NCI-H748 (cell line): ENCODE data around the gene MINDY4B.
"Not testable (repeated sequence)": the region's sequence is repeated elsewhere in the genome, so short reads cannot be mapped to it uniquely, and the experiment has no call there.

Experiments
- DNase-seq: peaks from one replicate; lab custom pipeline; 2025; ENCODE audit not compliant: unreplicated experiment; lab: John Stamatoyannopoulos, UW

MINDY4B gene

DNA sequence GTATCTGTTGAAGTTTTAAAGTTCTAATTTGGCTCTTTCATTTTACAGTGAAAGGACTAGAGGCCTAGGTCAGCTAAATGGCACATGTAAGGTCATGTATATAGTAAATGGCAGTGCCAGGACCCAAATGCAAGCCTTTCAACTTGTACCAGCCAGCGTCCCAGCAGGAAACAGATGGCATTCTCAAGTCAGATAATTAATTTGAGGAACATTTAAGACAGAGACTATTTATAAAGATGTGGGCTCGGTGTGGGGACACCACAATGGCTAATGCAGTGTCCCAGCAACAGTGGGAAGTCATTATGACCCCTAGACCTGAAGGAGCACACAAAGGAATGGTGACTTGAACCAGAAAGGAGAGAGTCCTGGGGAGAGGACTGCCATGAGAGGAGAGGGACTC, 6.1 kb downstream of the MINDY4B start:
- DNase-seq, result no peak

DNA sequence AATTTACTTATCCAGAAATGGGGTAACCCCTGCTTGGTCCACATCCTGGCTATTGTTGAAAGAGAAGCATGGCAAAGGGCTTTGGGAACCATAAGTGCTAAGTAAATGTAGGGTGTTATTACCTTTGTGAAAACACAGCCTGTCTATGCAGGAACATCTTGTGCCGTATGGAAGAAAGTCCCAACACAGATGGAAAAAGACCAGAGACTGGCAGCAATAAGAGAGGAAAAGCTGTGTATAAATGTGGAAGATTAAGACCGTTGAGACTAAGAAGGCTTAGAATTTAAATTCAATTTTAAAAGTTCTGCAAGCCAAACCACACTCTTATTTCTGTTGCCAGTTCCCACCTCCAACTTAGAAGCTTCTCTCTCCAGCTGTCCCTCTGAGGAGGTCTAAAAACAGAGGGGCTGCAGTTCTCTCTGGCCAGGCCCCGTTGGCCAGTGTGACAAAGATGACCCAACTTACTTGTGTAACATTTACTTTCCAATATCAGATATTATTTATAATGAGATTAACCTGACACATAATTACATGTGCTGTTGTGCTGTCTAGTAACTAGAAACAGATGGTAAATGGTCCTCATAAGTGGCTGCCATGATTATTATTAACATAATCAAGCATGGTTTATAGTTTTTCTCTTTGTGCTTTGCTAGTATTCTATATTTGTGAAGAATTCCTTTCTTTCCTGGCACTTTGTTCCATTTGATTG, 7.0 kb downstream of the MINDY4B start:
- no peak for DNase-seq

DNA sequence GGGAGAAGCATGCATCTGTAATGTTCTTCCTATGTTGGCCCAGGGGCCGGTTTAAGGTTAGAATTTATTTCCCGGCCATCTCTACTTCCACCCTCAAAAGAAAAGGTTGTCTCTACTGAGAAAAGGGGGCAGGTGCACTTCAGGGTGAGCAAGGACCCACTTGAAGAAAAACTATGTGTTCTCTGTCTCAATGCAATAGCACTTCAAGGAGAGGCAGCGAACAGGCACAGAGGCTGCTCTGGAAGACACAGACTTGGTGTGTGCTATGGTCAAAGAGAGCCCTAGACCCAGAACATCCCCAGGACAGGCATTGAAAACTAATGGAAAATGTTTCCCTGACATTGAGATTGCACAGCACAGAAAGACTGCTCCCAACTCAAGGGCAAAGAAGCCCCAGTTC, 7.6 kb downstream of the MINDY4B start:
- no peak for DNase-seq

DNA sequence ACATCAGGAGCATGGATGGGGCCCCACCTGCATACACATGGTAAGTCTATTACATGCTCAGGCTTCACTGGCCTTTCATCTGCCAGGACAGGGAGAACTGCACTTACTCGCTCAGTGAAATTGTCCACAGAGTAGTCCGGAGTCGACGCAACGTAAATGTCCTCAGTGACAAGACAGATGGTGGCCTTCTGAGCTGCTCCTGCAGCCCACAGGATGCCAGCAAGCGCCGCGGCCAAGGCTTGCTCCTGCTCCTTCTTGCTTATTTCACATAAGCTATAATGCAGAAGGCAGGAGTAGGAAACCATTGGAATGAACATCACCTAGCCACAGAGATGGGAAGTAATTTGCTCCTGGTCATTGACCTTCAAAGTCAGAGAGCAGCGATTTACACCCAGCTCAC, 14.4 kb downstream of the MINDY4B start:
- no peak for DNase-seq

DNA sequence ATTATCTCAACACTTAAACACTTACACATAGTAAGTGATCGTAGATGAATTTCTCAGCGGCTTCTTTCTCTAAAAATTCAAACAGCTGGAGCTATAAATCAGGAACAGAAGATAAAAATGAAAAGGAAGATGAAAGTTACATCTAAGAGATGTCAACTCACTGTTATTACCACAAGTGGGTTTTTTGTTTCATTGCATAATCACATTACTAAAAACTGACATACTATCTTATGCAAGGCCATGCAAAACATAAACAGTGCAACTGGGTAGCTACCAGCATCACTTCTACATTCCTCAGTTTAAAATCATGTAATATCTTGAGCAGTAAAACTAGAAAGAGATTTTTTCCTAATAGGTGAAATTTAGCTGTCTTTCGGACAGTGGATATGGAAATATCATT, 14.9 kb downstream of the MINDY4B start:
- no peak for DNase-seq

DNA sequence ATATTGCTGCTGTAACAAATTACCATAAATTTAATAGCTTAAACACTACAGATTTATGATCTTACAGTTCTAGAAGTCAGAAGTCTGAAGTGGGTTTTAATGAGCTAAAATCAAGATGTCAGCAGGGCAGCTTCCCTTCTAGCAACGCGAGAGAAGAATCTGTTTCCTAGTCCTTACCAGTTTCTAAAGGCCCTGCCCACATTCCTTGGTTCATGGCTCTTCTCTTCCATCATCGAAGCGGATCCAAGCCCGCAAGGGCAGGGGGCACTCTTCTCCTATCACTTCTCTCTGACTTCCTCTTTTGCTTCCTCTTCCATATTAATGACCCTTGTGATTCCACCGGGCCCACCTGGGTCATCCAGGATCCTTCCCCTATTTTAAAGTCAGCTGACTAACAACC, 16.1 kb downstream of the MINDY4B start:
- no peak for DNase-seq

DNA sequence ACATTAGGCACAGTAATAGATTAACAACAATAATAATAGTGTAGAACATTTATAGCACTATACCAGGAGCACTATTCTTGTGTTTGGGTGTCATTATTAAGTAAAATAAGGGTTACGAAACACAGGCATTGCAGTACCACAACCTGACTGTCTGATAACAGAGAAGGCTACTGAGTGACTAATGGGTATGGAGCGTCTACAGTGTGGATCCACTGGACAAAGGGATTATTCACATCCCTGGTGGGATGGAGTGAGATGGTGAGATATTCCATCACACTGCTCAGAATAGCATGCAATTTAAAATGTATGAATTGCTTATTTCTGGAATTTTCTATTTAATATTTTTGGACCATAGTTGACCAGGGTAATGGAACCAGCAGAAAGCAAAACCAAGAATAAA, 18.2 kb downstream of the MINDY4B start:
- DNase-seq, result no peak

DNA sequence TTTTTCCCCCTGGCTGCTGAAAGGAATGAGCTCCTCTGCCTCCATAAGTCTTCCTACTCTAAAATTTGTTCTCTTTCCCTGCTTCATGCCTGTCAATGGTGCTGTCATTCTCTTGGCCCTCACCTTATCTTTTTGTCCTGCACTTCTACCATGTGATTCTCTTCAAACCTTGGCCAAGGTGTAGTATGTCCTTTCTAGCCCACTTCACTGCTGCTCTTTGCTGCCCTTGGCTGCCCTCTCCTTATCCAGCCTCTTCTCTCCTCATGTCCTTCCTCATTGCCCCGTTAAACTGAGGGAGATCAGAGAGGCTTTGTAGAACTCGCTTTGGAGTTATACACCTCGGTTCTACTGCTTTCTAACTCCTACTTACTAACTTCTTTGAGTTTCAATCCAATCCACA, 19.7 kb downstream of the MINDY4B start:
- DNase-seq, result no peak

DNA sequence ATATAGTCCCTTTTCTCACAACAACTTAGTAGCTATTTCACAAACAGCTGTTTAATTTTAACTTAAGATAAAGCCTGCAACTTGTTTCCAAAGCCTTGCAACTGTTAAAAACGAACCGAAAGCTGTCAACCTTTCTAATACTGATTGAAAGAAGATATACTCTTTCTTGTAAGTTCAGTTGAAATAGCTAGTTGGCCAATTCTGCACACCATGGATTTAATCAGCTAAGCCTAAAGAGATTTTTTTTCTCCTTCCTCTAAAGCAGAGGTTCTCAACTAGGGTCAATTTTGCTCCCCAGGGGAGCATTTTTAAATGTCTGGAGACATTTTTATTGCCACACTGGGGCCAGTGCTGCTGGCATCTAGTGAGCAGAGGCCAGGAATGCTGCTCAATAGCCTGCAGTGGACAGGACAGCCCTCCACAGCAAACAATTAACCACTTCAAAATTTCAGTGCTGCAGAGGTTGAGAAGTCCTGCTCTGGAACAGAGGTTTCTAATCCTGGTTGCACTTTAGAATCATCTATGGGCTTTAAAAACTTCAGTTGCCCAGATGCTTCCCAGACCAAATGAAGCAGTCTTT, 26.2 kb downstream of the MINDY4B start:
- DNase-seq, result no peak

DNA sequence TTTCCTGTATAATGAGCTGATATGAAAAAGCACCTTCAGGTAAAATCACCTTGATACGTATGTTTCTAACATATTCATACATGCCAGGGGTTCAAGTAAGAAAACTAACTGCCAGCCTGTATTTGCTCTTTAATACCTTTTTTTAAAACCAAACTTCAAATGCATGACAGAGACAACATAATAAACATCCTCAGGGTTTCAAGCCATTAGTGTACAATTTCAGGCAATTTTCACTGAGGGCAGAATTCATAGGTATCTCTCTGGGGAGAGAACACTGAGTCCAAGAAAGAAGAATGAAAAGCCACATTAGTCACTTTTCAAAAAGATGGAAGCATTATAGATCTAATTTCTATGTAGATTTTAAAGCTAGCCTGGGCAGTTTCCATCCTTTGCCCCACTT, 26.9 kb downstream of the MINDY4B start:
- DNase-seq, result no peak

DNA sequence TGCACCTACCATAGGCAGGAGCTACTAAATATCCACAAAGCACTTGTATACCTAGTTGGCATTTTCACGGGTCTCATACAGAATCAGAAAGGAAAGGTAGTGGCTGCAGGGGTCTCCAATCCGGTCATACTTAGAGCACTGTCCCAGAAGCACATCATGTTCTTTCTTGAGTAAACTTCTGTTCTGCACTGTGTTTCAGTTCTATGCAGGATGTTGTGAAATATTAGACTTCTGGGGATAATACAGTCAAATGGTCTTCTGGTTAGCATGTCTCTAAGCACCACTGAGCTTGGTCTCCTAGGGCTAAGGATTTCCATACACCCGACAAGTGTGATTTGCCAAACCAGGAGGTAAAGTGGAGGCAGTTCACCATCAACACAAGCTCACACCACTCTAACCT, 27.9 kb downstream of the MINDY4B start:
- DNase-seq, result no peak

DNA sequence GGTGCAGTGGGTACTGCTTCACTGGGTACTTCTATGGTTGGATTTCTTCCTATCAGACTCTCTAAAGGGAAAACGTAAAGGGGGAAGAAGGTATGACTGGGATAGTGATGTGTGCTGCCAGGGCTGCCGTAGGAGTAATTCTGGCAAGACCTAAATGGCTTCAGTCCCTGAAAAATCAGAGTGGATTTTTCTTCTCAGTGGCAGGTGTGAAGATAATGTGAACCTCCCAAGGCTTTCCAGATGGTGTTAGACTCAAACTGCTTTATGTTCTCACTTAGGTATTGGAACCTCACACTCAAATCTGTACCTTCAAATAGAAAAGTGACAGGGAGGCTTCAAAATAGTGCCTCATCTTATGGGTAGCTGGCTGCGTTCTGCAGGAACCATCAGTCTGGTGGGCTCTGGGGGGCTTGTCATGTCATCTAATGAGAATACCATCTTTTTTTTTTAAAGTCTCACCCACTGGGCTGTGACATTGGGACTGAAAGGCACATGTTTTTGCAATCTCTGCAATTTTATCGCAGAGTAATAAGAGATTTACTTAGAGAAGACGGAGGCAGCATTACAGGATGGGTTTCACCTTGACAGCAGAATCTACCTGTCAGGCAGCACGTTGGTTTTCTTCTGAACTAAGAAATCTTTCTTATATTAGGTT, 28.5 kb downstream of the MINDY4B start:
- DNase-seq, result no peak

DNA sequence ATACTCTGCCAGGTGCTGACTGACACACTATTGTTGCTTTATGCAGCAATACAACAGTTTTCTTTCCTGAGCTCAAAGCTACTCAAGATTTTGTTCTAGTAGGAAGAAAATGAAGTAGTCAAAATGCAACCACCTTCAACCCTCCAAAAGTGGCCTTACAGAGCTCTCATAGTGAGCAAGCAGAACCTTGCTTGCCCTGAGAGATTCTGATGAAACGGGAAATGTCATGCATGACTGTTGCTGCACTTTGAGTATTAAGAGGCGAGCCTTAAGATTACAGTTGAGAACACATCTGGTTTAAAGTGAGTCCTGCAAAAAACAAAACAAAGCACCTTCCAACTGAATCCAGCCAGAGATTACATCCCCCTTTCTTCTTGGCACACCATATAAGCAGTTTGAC, 29.7 kb downstream of the MINDY4B start:
- DNase-seq, result no peak

DNA sequence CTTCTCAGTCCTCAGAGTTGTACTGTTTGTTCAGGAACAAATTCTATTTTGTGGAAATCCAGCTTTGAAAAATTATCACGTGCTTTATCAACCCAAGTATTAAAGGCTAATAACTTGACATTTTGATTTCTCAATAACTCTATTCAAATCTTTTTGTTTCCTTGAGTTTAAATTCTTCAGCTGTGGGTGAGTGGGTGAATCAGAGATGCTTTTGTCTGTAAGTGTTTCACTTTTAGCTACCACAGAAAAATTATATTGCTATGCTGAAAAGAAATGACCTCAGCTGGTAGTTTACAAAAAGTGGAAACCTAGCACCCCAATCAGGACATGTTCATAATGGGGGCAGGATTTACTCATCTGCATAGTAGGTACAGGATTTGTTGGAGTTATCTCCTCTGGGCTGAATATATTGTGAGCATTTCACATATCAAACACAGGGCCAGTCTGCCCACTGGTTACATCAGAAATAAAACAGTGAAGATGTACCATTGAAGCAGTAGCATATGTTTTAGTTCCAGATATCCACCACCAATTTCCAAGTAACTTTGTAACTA, 30.5 kb downstream of the MINDY4B start:
- no peak for DNase-seq

DNA sequence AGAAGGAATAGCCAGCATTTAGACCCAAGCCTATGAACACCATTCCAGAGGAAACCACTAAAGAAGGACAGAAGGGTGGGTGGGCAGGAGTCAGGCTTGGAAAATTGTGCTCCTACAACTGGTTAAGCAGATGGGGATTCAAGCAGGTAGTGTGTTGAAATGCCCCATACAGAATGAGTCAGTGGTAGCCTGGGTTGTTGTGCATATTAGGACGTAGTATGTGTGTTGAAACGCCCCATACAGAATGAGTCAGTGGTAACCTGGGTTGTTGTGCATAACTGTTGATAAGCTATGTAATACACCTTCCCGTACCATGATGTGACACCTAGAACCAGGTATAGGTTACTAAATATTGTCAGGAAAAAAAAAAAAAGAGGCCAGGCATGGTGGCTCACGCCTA, 34.0 kb downstream of the MINDY4B start:
- DNase-seq, result no peak

DNA sequence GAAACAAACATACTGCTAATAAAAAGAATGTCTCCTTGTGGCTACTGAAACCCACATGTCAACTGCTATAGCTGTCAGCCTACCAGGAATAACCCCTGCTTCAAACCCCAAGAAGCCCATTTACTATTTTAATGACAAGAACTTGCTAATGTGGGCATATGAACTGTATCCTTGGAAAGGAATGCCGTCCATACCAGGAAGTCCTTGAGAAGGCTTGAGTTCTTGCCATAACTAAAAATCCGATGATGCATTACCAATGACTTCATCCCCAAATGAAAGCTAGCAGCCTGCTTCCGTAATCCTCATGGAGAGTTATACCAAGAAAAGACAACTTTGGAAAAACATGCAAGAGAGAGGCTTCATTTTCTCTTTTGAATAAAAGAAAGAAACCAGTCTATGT, 34.8 kb downstream of the MINDY4B start:
- DNase-seq, result no peak

DNA sequence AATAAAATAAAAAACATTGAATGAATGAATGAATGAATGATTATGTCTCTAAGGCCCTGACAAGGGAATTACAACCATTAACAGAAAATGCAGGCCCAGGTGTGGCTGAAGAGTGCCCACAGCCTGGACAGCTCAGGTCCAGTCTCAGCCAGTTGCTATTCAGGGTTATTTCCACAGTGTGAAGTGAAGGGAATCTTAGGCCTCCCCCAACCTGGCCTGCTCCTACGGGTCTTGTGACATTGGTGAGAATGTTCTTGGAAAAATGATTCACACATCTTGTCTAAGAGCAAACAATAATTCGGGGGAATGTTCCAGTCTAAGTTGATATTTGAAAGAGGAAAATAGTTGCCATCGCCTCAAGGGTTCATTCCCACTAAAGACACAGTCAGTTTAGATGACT, 37.0 kb downstream of the MINDY4B start:
- DNase-seq, result no peak

DNA sequence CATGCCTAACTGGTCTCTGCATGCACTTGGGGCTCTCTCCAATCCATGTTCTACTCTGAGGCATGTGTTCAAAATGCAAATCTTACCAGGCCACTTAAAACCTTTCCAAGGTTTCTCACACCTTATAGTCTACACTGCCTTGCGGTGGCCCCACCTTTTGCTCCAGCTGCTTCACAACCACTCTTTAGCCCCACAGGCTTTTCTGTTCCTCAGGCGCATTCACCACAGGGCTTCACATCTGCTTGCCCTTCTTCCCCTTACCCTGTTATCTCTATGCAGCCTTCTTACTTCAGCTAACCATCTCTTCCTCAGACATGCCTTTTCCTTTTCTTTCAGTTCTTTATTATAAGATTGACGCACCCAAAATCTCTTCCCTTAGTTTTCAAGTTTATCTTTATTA, 37.8 kb downstream of the MINDY4B start:
- DNase-seq, result no peak

DNA sequence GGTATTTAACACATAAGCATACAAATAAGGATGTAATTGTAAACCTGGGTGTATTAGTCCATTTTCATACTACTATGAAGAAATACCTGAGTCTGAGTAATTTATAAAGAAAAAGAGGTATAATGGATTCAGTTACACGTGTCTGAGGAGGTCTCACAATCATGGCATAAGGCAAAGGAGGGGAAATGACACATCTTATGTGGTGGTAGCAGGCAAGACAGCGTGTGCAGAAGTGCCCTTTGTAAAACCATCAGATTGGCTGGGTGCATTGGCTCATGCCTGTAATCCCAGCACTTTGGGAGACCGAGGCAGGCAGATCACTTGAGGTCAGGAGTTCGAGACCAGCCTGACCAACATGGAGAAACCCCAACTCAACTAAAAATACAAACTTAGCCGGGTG, 41.3 kb downstream of the MINDY4B start:
- DNase-seq, result not testable (repeated sequence)

DNA sequence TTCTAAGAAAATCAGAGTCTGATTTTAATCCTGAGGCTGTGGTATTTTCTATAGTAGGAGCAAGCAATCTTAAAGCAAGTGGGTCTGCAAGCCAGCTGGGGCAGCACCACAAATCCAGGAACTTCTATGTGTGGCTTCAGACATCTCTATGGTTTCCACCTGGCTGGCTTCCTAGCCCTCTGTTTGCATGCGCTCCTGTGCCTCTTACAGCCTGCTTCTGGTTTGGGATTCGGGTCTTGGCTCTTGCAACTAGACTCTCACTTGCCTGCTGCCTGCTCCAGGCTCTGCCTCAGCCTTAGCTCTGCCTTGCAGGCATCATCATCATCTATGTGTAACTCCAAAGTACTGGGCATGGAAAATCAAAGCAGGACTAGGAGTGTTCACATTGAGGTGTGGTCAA, 43.4 kb downstream of the MINDY4B start:
- no peak for DNase-seq

DNA sequence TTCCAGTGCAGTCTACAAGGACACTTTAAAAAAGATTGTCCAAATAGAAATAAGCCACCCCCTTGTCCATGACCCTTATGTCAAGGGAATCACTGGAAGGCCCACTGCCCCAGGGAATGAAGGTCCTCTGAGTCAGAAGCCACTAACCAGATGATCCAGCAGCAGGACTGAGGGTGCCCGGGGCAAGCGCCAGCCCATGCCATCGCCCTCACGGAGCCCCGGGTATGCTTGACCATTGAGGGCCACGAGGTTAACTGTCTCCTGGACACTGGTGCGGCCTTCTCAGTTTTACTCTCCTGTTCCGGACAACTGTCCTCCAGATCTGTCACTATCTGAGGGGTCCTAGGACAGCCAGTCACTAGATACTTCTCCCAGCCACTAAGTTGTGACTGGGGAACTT, 47.3 kb downstream of the MINDY4B start:
- DNase-seq, result not testable (repeated sequence)

DNA sequence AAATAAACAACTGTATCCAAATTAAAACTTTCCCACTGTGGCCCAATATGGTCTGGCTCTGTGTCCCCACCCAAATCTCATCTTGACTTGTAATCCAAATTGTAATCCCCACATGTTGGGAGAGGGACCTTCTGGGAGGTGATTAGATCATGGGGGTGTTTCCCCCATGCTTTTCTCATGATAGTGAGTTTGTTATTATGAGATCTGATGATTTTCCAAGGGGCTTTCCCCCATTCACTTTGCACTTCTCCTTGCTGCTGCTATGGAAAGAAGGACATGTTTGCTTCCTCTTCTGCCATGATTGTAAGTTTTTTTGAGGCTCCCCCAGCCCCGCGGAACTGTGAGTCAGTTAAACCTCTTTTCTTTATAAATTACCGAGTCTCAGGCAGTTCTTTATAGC, 55.0 kb downstream of the MINDY4B start:
- DNase-seq, result no peak
